Hypothalamus (tissue), 51 donors: ENCODE measurements around the gene SLC13A2.
"Not testable (repeated sequence)": the region's sequence is repeated elsewhere in the genome, so short reads cannot be mapped to it uniquely, and the experiment has no call there.

Experiments used
- DNase-seq, 51 donors: peaks; one replicate each; lab custom pipeline; 2025; lab: John Stamatoyannopoulos, UW

The SLC13A2 gene

GRCh38 chr17:28473542-28473941 lies at the start of gene SLC13A2:
SLC13A2 (plus strand) TSS chr17:28473644; CDS start chr17:28473713, 69 bp downstream.
- DNase-seq, result no peak

GRCh38 chr17:28425206-28425605 lies 48.2 kb upstream of the SLC13A2 start:
- DNase-seq, result no peak

GRCh38 chr17:28426081-28426519 lies 47.3 kb upstream of the SLC13A2 start:
- DNase-seq, result no peak

GRCh38 chr17:28427371-28427770 lies 46.1 kb upstream of the SLC13A2 start:
- DNase-seq, result no peak

GRCh38 chr17:28427982-28428381 lies 45.5 kb upstream of the SLC13A2 start:
- DNase-seq, result not testable (repeated sequence)

GRCh38 chr17:28433721-28434120 lies 39.7 kb upstream of the SLC13A2 start:
- DNase-seq, result no peak

GRCh38 chr17:28434326-28434725 lies 39.1 kb upstream of the SLC13A2 start:
- DNase-seq, result not testable (repeated sequence)

GRCh38 chr17:28443901-28444638 lies 29.4 kb upstream of the SLC13A2 start:
- no peak for DNase-seq

GRCh38 chr17:28446716-28447395 lies 26.6 kb upstream of the SLC13A2 start:
- no peak for DNase-seq

GRCh38 chr17:28447396-28447760 lies 26.1 kb upstream of the SLC13A2 start:
- no peak for DNase-seq

GRCh38 chr17:28449859-28450258 lies 23.6 kb upstream of the SLC13A2 start:
- no peak for DNase-seq

- DNase-seq, result no peak
Measured at GRCh38 chr17:28457890-28458289, 15.6 kb upstream of the SLC13A2 start.

- DNase-seq, result not testable (repeated sequence)
Measured at GRCh38 chr17:28458881-28459280, 14.6 kb upstream of the SLC13A2 start.

- no peak for DNase-seq
Measured at GRCh38 chr17:28460901-28461300, 12.5 kb upstream of the SLC13A2 start.

GRCh38 chr17:28466001-28466400 lies 7.4 kb upstream of the SLC13A2 start:
- DNase-seq, result no peak

- DNase-seq, result no peak
Measured at GRCh38 chr17:28466521-28467048, 6.9 kb upstream of the SLC13A2 start.

GRCh38 chr17:28467456-28468025 lies 5.9 kb upstream of the SLC13A2 start:
- no peak for DNase-seq

GRCh38 chr17:28468033-28468735 lies 5.3 kb upstream of the SLC13A2 start:
- not testable (repeated sequence) for DNase-seq

- DNase-seq, result no peak
Measured at GRCh38 chr17:28468781-28469180, 4.7 kb upstream of the SLC13A2 start.

- no peak for DNase-seq
Measured at GRCh38 chr17:28469376-28469775, 4.1 kb upstream of the SLC13A2 start.
